Measurements from ENCODE around the gene RARG.

Gene RARG

GRCh38 chr12:53231921-53232645, at the start of gene RARG:
RARG (minus strand) TSS chr12:53232209; CDS start chr12:53227545, 4,664 bp downstream.
- peak; percentile 73 for DNase-seq (ENCODE audit: low read depth)

GRCh38 chr12:53279888-53280498, 48.0 kb upstream of the RARG start:
- no peak for DNase-seq (ENCODE audit: low read depth)

GRCh38 chr12:53279283-53279869, 47.4 kb upstream of the RARG start:
- no peak for DNase-seq (ENCODE audit: low read depth)

GRCh38 chr12:53277981-53278380, 46.0 kb upstream of the RARG start:
- DNase-seq (ENCODE audit: low read depth): no peak

- no peak for DNase-seq (ENCODE audit: low read depth)
Observed at GRCh38 chr12:53276511-53276910, 44.5 kb upstream of the RARG start.

GRCh38 chr12:53274445-53274844, 42.4 kb upstream of the RARG start:
- no peak for DNase-seq (ENCODE audit: low read depth)

- DNase-seq (ENCODE audit: low read depth): no peak
Observed at GRCh38 chr12:53268630-53269562, 36.9 kb upstream of the RARG start.

- peak; percentile 72 for DNase-seq (ENCODE audit: low read depth)
Observed at GRCh38 chr12:53267999-53268629, 36.1 kb upstream of the RARG start, which contains the start of gene ESPL1. ESPL1 (plus strand) TSS chr12:53268299; CDS start chr12:53268767, 468 bp downstream.

- no peak for DNase-seq (ENCODE audit: low read depth)
Observed at GRCh38 chr12:53267306-53267998, 35.4 kb upstream of the RARG start.

- DNase-seq (ENCODE audit: low read depth): no peak
Observed at GRCh38 chr12:53265783-53266182, 33.8 kb upstream of the RARG start.

- no peak for DNase-seq (ENCODE audit: low read depth)
Observed at GRCh38 chr12:53259891-53260290, 27.9 kb upstream of the RARG start.

GRCh38 chr12:53258541-53259539, 26.8 kb upstream of the RARG start:
- no peak for DNase-seq (ENCODE audit: low read depth)

- DNase-seq (ENCODE audit: low read depth): no peak
Observed at GRCh38 chr12:53255996-53256395, 24.0 kb upstream of the RARG start.

- DNase-seq (ENCODE audit: low read depth): no peak
Observed at GRCh38 chr12:53254816-53255545, 23.0 kb upstream of the RARG start.

- DNase-seq (ENCODE audit: low read depth): no peak
Observed at GRCh38 chr12:53253298-53253697, 21.3 kb upstream of the RARG start.

- DNase-seq (ENCODE audit: low read depth): no peak
Observed at GRCh38 chr12:53252349-53252916, 20.4 kb upstream of the RARG start.

- DNase-seq (ENCODE audit: low read depth): peak; percentile 55
Observed at GRCh38 chr12:53251477-53252348, 19.7 kb upstream of the RARG start.

GRCh38 chr12:53245286-53245685, 13.3 kb upstream of the RARG start:
- no peak for DNase-seq (ENCODE audit: low read depth)

Measured in T-helper 22 cell (primary cell).